K562 (cell line): ENCODE data around the gene PTPN14.

Source experiments
- EP300 ChIP-seq: IDR thresholded peaks from 2 replicates; pipeline ENCODE4 v1.6.1; 2012; ENCODE audit warnings: low read length, improper control_type of control experiment
- FOXK1 ChIP-seq: sonication (generic); formaldehyde crosslinking; IDR thresholded peaks from 2 replicates; pipeline ENCODE4 v1.8.0; 2022; ENCODE audit warnings: missing genetic modification reagents, mild to moderate bottlenecking, borderline replicate concordance
- GABPB1 ChIP-seq: sonication (generic); formaldehyde crosslinking; IDR thresholded peaks from 2 replicates; pipeline ENCODE4 v1.8.0; 2022; ENCODE audit warnings: mild to moderate bottlenecking, missing genetic modification reagents
- HDGF ChIP-seq: fragments of 450-650 bp; IDR thresholded peaks from 2 replicates; pipeline ENCODE4 v1.6.1; 2016
- JUND ChIP-seq, 2 experiments: IDR thresholded peaks; 2 replicates in 1 of 2; 3 replicates in 1 of 2; pipeline ENCODE4 v1.6.1; 2011; ENCODE audit warnings: borderline replicate concordance in 2 of 2, low read depth in 2 of 2, low read length in 2 of 2, improper control_type of control experiment in 1 of 2, missing biosample characterization in 1 of 2, missing genetic modification characterization in 1 of 2, missing genetic modification reagents in 1 of 2
- LARP7 ChIP-seq: fragments of 450-650 bp; IDR thresholded peaks from 2 replicates; pipeline ENCODE4 v1.6.1; 2016
- SMARCC2 ChIP-seq: fragments of 450-650 bp; IDR thresholded peaks from 2 replicates; pipeline ENCODE4 v1.6.1; 2017; ENCODE audit warnings: antibody characterized with exemption, moderate library complexity, mild to moderate bottlenecking, low read depth
- SREBF2 ChIP-seq: sonication (generic); formaldehyde crosslinking; IDR thresholded peaks from 2 replicates; pipeline ENCODE4 v1.4.0; 2020; ENCODE audit warnings: mild to moderate bottlenecking, missing genetic modification reagents
- ZNF224 ChIP-seq: sonication (generic); formaldehyde crosslinking; IDR thresholded peaks from 2 replicates; pipeline ENCODE4 v1.8.0; 2022; ENCODE audit warnings: mild to moderate bottlenecking, missing genetic modification reagents

- no peak for TF ChIP-seq SMARCC2
- TF ChIP-seq SREBF2: no peak
- no peak for TF ChIP-seq LARP7
- TF ChIP-seq GABPB1 (CRISPR knock-in tag): no peak
- no peak for TF ChIP-seq HDGF
- TF ChIP-seq JUND (IDR thresholded peaks at IDR 0.05; ENCODE audit: borderline replicate concordance, low read depth, low read length): no peak
- no peak for TF ChIP-seq JUND (tag; IDR thresholded peaks at IDR 0.05; ENCODE audit: borderline replicate concordance, low read depth, low read length)
- no peak for TF ChIP-seq FOXK1 (CRISPR knock-in tag)
- no peak for TF ChIP-seq EP300
- no peak for TF ChIP-seq ZNF224 (CRISPR knock-in tag)
Observed at GRCh38 chr1:214587165-214587564, 35.8 kb upstream of the PTPN14 start.
